ENCODE measurements around the gene MORN1.

MORN1 gene

GRCh38 chr1:2404890-2405511 is 13.6 kb upstream of the MORN1 start:
- peak; percentile 74 for DNase-seq (ENCODE audit: low read depth)

- DNase-seq (ENCODE audit: low read depth) = no peak
These were observed 13.0 kb upstream of the MORN1 start for GRCh38 chr1:2404142-2404889.

GRCh38 chr1:2403273-2403672 is 11.9 kb upstream of the MORN1 start:
- DNase-seq (ENCODE audit: low read depth) = no peak

GRCh38 chr1:2402420-2402819 is 11.1 kb upstream of the MORN1 start:
- DNase-seq (ENCODE audit: low read depth) = no peak

GRCh38 chr1:2400950-2401649 is 9.7 kb upstream of the MORN1 start:
- DNase-seq (ENCODE audit: low read depth) = no peak

- DNase-seq (ENCODE audit: low read depth) = no peak
These were observed 9.2 kb upstream of the MORN1 start for GRCh38 chr1:2400576-2400909.

GRCh38 chr1:2399890-2400575 is 8.7 kb upstream of the MORN1 start:
- no peak for DNase-seq (ENCODE audit: low read depth)

GRCh38 chr1:2398871-2399270 is 7.5 kb upstream of the MORN1 start:
- DNase-seq (ENCODE audit: low read depth) = no peak

- DNase-seq (ENCODE audit: low read depth) = no peak
These were observed 5.8 kb upstream of the MORN1 start for GRCh38 chr1:2397007-2397679.

- no peak for DNase-seq (ENCODE audit: low read depth)
These were observed 5.1 kb upstream of the MORN1 start for GRCh38 chr1:2396476-2396875.

GRCh38 chr1:2396059-2396458 is 4.7 kb upstream of the MORN1 start:
- no peak for DNase-seq (ENCODE audit: low read depth)

- no peak for DNase-seq (ENCODE audit: low read depth)
These were observed 3.9 kb upstream of the MORN1 start for GRCh38 chr1:2395245-2395644.

GRCh38 chr1:2394761-2395160 is 3.4 kb upstream of the MORN1 start:
- DNase-seq (ENCODE audit: low read depth) = no peak

GRCh38 chr1:2394220-2394619 is 2.9 kb upstream of the MORN1 start:
- DNase-seq (ENCODE audit: low read depth) = no peak

GRCh38 chr1:2393471-2393877 is 2.1 kb upstream of the MORN1 start:
- no peak for DNase-seq (ENCODE audit: low read depth)

GRCh38 chr1:2392686-2393085 is 1.3 kb upstream of the MORN1 start:
- DNase-seq (ENCODE audit: low read depth) = no peak

- DNase-seq (ENCODE audit: low read depth) = no peak
These were observed 666 bp upstream of the MORN1 start for GRCh38 chr1:2391931-2392509.

- DNase-seq (ENCODE audit: low read depth) = no peak
These were observed 1.7 kb downstream of the MORN1 start for GRCh38 chr1:2389644-2390043.

GRCh38 chr1:2388004-2388913 is 3.1 kb downstream of the MORN1 start:
- no peak for DNase-seq (ENCODE audit: low read depth)
